Peyer's patch (tissue), 4 donors: ENCODE data around the gene ZKSCAN5. TPM values are rescaled to one million over a fixed set of nuclear protein-coding genes. Genes with fewer than 3 reads are reported as not detected.

Source experiments
- DNase-seq, 3 donors: peaks; one replicate each; pipeline ENCODE4 v3.0.0-alpha.2; 2017 to 2019
- H3K27ac ChIP-seq, 4 donors: fragments of 200-600 bp; sonication (generic); one replicate each; pipeline ENCODE4 v1.5.1; 2016 to 2019
- H3K27me3 ChIP-seq, 2 donors: fragments of 200-600 bp; sonication (generic); one replicate each; pipeline ENCODE4 v1.5.1; 2019
- H3K36me3 ChIP-seq, 3 donors: fragments of 200-600 bp; sonication (generic); one replicate each; pipeline ENCODE4 v1.5.1; 2016 to 2019
- H3K4me1 ChIP-seq, 4 donors: fragments of 200-600 bp; sonication (generic); one replicate each; pipeline ENCODE4 v1.5.1; 2016 to 2019
- H3K4me3 ChIP-seq, 4 donors: fragments of 200-600 bp; sonication (generic); 1 replicate in 3 of 4; 2 replicates in 1 of 4; pipeline ENCODE4 v1.5.1; 2016 to 2019; ENCODE audit warnings: mild to moderate bottlenecking in 1 of 4
- H3K9me3 ChIP-seq, 4 donors: fragments of 200-600 bp; sonication (generic); one replicate each; pipeline ENCODE4 v1.5.1; 2016 to 2019; ENCODE audit warnings: mild to moderate bottlenecking in 1 of 4
- CTCF ChIP-seq, 6 experiments: fragments of 450-650 bp in 4 of 6; fragments of 200-600 bp in 2 of 6; sonication (generic) in 1 of 6; IDR thresholded peaks; one replicate each; pipeline ENCODE4 v1.5.1; 2017 to 2019; ENCODE audit warnings: antibody characterized with exemption in 6 of 6, mild to moderate bottlenecking in 3 of 6, moderate library complexity in 1 of 6
- POLR2A ChIP-seq, 2 donors: fragments of 450-650 bp; IDR thresholded peaks; one replicate each; pipeline ENCODE4 v1.5.1; 2017; ENCODE audit warnings: antibody characterized with exemption in 2 of 2, mild to moderate bottlenecking in 2 of 2, moderate library complexity in 2 of 2
- total RNA-seq, 4 donors: library from RNA; depleted of rRNA; stranded (reverse); fragments of >200 nt; gene quantifications; one replicate each; pipeline ENCODE4 v1.1.0, GENCODE V29; 2016

The ZKSCAN5 gene
- 10 to 100 TPM in 2 of 4 donors, 1 to 10 TPM in 2; 7.2 to 20.6 (median 11.7) TPM for total RNA-seq

GRCh38 chr7:99504603-99505323 is at the start of gene ZKSCAN5:
ZKSCAN5 (plus strand) TSS chr7:99504662; CDS start chr7:99506045, 1,383 bp downstream.
- Histone ChIP-seq H3K9me3 (no peaks in the 10 kb centered on the region), H3K4me3 (peak within 1 kb of the TSS; percentile 62 to 81 (median 78)), H3K27me3 (no peaks in the 10 kb centered on the region), H3K27ac (peak within 1 kb of the TSS; percentile 86 to 94 (median 90)), H3K4me1 (peaks cover 0 to 33% (median 8%) of the 10 kb centered on the region in 4 donors), H3K36me3 (no peaks in the 10 kb centered on the region)
- DNase-seq = peak; percentile 99
- TF ChIP-seq POLR2A (IDR thresholded peaks at IDR 0.05) (peak in 1 of 2 donors; percentile 63), CTCF (IDR thresholded peaks at IDR 0.05) (peak in 1 of 6 experiments; percentile 2)

- DNase-seq = no peak
- peaks cover 0 to 83% (median 0%) of the 10 kb centered on the region in 3 donors for H3K36me3 ChIP-seq
- H3K9me3 ChIP-seq = no peaks in the 10 kb centered on the region
Observed at GRCh38 chr7:99455874-99456273, 48.6 kb upstream of the ZKSCAN5 start.

GRCh38 chr7:99456288-99456687 is 48.2 kb upstream of the ZKSCAN5 start:
- no peak for DNase-seq
- no peak for TF ChIP-seq POLR2A (IDR thresholded peaks at IDR 0.05)
- TF ChIP-seq CTCF (IDR thresholded peaks at IDR 0.05) = no peak
- no peaks in the 10 kb centered on the region for H3K4me1 ChIP-seq
- no peak overlapping the region for H3K27ac ChIP-seq
- no peaks in the 10 kb centered on the region for H3K9me3 ChIP-seq
- no peak overlapping the region for H3K4me3 ChIP-seq
- peaks cover 0 to 79% (median 0%) of the 10 kb centered on the region in 3 donors for H3K36me3 ChIP-seq
- no peaks in the 10 kb centered on the region for H3K27me3 ChIP-seq

More at GRCh38 chr7:99455874-99456273, 48.6 kb upstream of the ZKSCAN5 start:
- H3K27me3 ChIP-seq = no peaks in the 10 kb centered on the region
- H3K4me3 ChIP-seq = no peak overlapping the region
- no peak overlapping the region for H3K27ac ChIP-seq
- no peaks in the 10 kb centered on the region for H3K4me1 ChIP-seq
- no peak for TF ChIP-seq CTCF (IDR thresholded peaks at IDR 0.05)
- TF ChIP-seq POLR2A (IDR thresholded peaks at IDR 0.05) = no peak

- no peaks in the 10 kb centered on the region for H3K9me3 ChIP-seq
- H3K27ac ChIP-seq = no peak overlapping the region
- H3K4me1 ChIP-seq = no peaks in the 10 kb centered on the region
- no peaks in the 10 kb centered on the region for H3K27me3 ChIP-seq
- DNase-seq = no peak
- TF ChIP-seq POLR2A (IDR thresholded peaks at IDR 0.05) (no peak), CTCF (IDR thresholded peaks at IDR 0.05) (no peak)
- H3K36me3 ChIP-seq = peaks cover 0 to 70% (median 0%) of the 10 kb centered on the region in 3 donors
- H3K4me3 ChIP-seq = no peak overlapping the region
Observed at GRCh38 chr7:99457050-99457649, 47.3 kb upstream of the ZKSCAN5 start.

GRCh38 chr7:99457650-99458493 is 46.6 kb upstream of the ZKSCAN5 start:
- peaks cover 0 to 69% (median 0%) of the 10 kb centered on the region in 3 donors for H3K36me3 ChIP-seq
- peaks cover 0 to 4% (median 0%) of the 10 kb centered on the region in 4 donors for H3K4me1 ChIP-seq
- H3K27ac ChIP-seq = no peak overlapping the region
- TF ChIP-seq CTCF (IDR thresholded peaks at IDR 0.05) (no peak), POLR2A (IDR thresholded peaks at IDR 0.05) (no peak)
- no peak overlapping the region for H3K4me3 ChIP-seq
- no peaks in the 10 kb centered on the region for H3K27me3 ChIP-seq
- no peaks in the 10 kb centered on the region for H3K9me3 ChIP-seq
- no peak for DNase-seq
